K562 (cell line): Measurements from ENCODE around the gene GPR119. TPM values are rescaled to one million over a fixed set of nuclear protein-coding genes. Genes with fewer than 3 reads are reported as not detected.

Experiments used
- ELF1 ChIP-seq: fragments of 200-800 bp; sonication (Bioruptor generic); IDR thresholded peaks from 2 replicates; pipeline ENCODE4 v1.6.1; 2016; ENCODE audit warnings: missing genetic modification characterization, missing compliant biosample characterization
- ESRRA ChIP-seq: fragments of 450-650 bp; IDR thresholded peaks from 2 replicates; pipeline ENCODE4 v1.6.1; 2014; ENCODE audit warnings: low read depth, mild to moderate bottlenecking, moderate library complexity, borderline replicate concordance
- GABPB1 ChIP-seq: sonication (generic); formaldehyde crosslinking; IDR thresholded peaks from 2 replicates; pipeline ENCODE4 v1.8.0; 2022; ENCODE audit warnings: mild to moderate bottlenecking, missing genetic modification reagents
- HNRNPLL ChIP-seq: fragments of 200-400 bp; formaldehyde crosslinking; IDR thresholded peaks from 2 replicates; pipeline ENCODE4 v1.6.1; 2017; ENCODE audit warnings: low read length, low read depth, mild to moderate bottlenecking; ENCODE audit not compliant: poor library complexity, severe bottlenecking
- KDM1A ChIP-seq, 2 experiments: fragments of 450-650 bp; IDR thresholded peaks; 2 replicates each; pipeline ENCODE4 v1.6.1; 2016; ENCODE audit warnings: mild to moderate bottlenecking in 2 of 2
- NR2C1 ChIP-seq, 2 experiments: fragments of 450-650 bp; IDR thresholded peaks; 2 replicates each; pipeline ENCODE4 v1.6.1; 2017; ENCODE audit warnings: mild to moderate bottlenecking in 2 of 2, antibody characterized with exemption in 1 of 2, inconsistent platforms in 1 of 2, missing compliant biosample characterization in 1 of 2, missing genetic modification characterization in 1 of 2
- NR2F6 ChIP-seq: fragments of 450-650 bp; formaldehyde crosslinking; IDR thresholded peaks from 2 replicates; pipeline ENCODE4 v1.4.0; 2020; ENCODE audit warnings: mild to moderate bottlenecking
- NRF1 ChIP-seq, 2 experiments: fragments of 450-650 bp; IDR thresholded peaks in 1 of 2; conservative IDR thresholded peaks in 1 of 2; 2 replicates each; pipeline ENCODE4 v1.6.1; 2014; ENCODE audit warnings: mild to moderate bottlenecking in 2 of 2
- RBM34 ChIP-seq: fragments of 200-400 bp; formaldehyde crosslinking; IDR thresholded peaks from 2 replicates; pipeline ENCODE4 v1.6.1; 2018; ENCODE audit warnings: low read length, borderline replicate concordance; ENCODE audit not compliant: insufficient read depth
- SUPT5H ChIP-seq: fragments of 450-650 bp; IDR thresholded peaks from 2 replicates; pipeline ENCODE4 v1.6.1; 2016
- TAF1 ChIP-seq: IDR thresholded peaks from 2 replicates; pipeline ENCODE4 v1.6.1; 2011; ENCODE audit warnings: mild to moderate bottlenecking, low read length, moderate library complexity; ENCODE audit not compliant: insufficient read depth, control insufficient read depth, severe bottlenecking; ENCODE audit errors: extremely low read depth
- TFAP4 ChIP-seq: sonication (generic); formaldehyde crosslinking; IDR thresholded peaks from 2 replicates; pipeline ENCODE4 v1.8.0; 2022; ENCODE audit warnings: missing genetic modification reagents, mild to moderate bottlenecking, moderate library complexity, borderline replicate concordance
- TFE3 ChIP-seq: fragments of 450-650 bp; formaldehyde crosslinking; IDR thresholded peaks from 2 replicates; pipeline ENCODE4 v1.4.0; 2020; ENCODE audit warnings: mild to moderate bottlenecking, mixed read lengths
- TGIF2 ChIP-seq: sonication (generic); formaldehyde crosslinking; IDR thresholded peaks from 2 replicates; pipeline ENCODE4 v1.8.1; 2022; ENCODE audit warnings: mild to moderate bottlenecking, missing genetic modification reagents, moderate library complexity
- ZBTB34 ChIP-seq: fragments of 250-450 bp; sonication (Bioruptor Pico); IDR thresholded peaks from 2 replicates; pipeline ENCODE4 v1.8.0; 2021; ENCODE audit warnings: mild to moderate bottlenecking, moderate library complexity
- ZBTB43 ChIP-seq: sonication (generic); formaldehyde crosslinking; IDR thresholded peaks from 2 replicates; pipeline ENCODE4 v1.8.0; 2023; ENCODE audit warnings: mild to moderate bottlenecking, missing genetic modification reagents
- ZFP30 ChIP-seq: fragments of 250-450 bp; sonication (Bioruptor Pico); IDR thresholded peaks from 2 replicates; pipeline ENCODE4 v1.8.0; 2022; ENCODE audit warnings: moderate library complexity, mild to moderate bottlenecking, inconsistent platforms, borderline replicate concordance
- ZNF280B ChIP-seq: fragments of 250-450 bp; sonication (Bioruptor Pico); IDR thresholded peaks from 2 replicates; pipeline ENCODE4 v1.5.1; 2021; ENCODE audit warnings: mild to moderate bottlenecking
- ZNF707 ChIP-seq: fragments of 250-450 bp; sonication (Bioruptor Pico); conservative IDR thresholded peaks from 2 replicates; pipeline ENCODE4 v1.8.0; 2022; ENCODE audit warnings: inconsistent platforms, mild to moderate bottlenecking, moderate library complexity
- polyA plus RNA-seq, 8 experiments: library from polyadenylated mRNA; depleted of rRNA in 4 of 8; stranded (reverse) in 5 of 8; unstranded in 3 of 8; fragments of >200 nt; fragmentation: Nextera tagmentation in 2 of 8; fragmentation: Illumina TruSeq in 1 of 8; extraction: Ambion mirVana in 2 of 8; extraction: Trizol in 1 of 8; gene quantifications; 2 replicates each; pipeline versions ENCODE4 v1.2.1 to v1.2.3, GENCODE V29; 2011 to 2014; ENCODE audit warnings: inconsistent platforms in 1 of 8, missing spikeins in 1 of 8
- total RNA-seq, 7 experiments: library from RNA; depleted of rRNA in 6 of 7; stranded (reverse); fragments of >200 nt in 6 of 7; fragmentation: Illumina TruSeq in 2 of 7; extraction: Trizol in 2 of 7; gene quantifications; 2 replicates each; pipeline versions ENCODE4 v1.2.1 to v1.2.3, GENCODE V29; 2011 to 2021; ENCODE audit warnings: low replicate concordance in 1 of 7

GPR119 gene
- total and polyA plus RNA-seq, 9 of the 15 experiments (the other 6 are each of a cell fraction or from before 2014, with no cell fraction given) = not detected

GRCh38 chrX:130401415-130402207, 16.1 kb upstream of the GPR119 start, which contains the start of gene RBMX2 (continued):
- peak; percentile 82 for TF ChIP-seq SUPT5H
- TF ChIP-seq TGIF2 (CRISPR knock-in tag) = no peak
- TF ChIP-seq TFE3 (CRISPR knock-in tag) = no peak
- peak; percentile 35; the same call in 1 of the 2 replicates for TF ChIP-seq ESRRA
- TF ChIP-seq HNRNPLL = peak; percentile 35
- TF ChIP-seq ZFP30 (CRISPR knock-in tag) = no peak
- TF ChIP-seq ZBTB34 (CRISPR knock-in tag) = no peak
- TF ChIP-seq TFAP4 = peak; percentile 41; the same call in 1 of the 2 replicates
- TF ChIP-seq ELF1 (tag) = peak; percentile 38; the same call in 1 of the 2 replicates
- no peak for TF ChIP-seq NR2F6
- no peak for TF ChIP-seq RBM34
- peak; percentile 98 for TF ChIP-seq NRF1 (conservative IDR thresholded peaks at IDR 0.05 in 1 of 2, IDR thresholded peaks at IDR 0.05 in 1 of 2)
- TF ChIP-seq GABPB1 = peak; percentile 71
- peak; percentile 76 for TF ChIP-seq TAF1
- TF ChIP-seq KDM1A (IDR thresholded peaks at IDR 0.05) = no peak
- TF ChIP-seq ZBTB43 = no peak
- peak; percentile 86 for TF ChIP-seq NR2C1 (IDR thresholded peaks at IDR 0.05)
- TF ChIP-seq NR2C1 (tag; IDR thresholded peaks at IDR 0.05) = peak; percentile 87
- TF ChIP-seq ZNF280B (CRISPR knock-in tag) = no peak
- no peak for TF ChIP-seq ZNF707 (CRISPR knock-in tag)
